Right kidney (tissue), 1 donor: ENCODE results near the gene URAD.
A peak's percentile ranks its signal among the peaks of the same experiment; 100 is the strongest.

ENCODE experiments used
- DNase-seq: peaks from one replicate; pipeline ENCODE4 v3.0.0-alpha.2; 2016

Gene URAD

DNA sequence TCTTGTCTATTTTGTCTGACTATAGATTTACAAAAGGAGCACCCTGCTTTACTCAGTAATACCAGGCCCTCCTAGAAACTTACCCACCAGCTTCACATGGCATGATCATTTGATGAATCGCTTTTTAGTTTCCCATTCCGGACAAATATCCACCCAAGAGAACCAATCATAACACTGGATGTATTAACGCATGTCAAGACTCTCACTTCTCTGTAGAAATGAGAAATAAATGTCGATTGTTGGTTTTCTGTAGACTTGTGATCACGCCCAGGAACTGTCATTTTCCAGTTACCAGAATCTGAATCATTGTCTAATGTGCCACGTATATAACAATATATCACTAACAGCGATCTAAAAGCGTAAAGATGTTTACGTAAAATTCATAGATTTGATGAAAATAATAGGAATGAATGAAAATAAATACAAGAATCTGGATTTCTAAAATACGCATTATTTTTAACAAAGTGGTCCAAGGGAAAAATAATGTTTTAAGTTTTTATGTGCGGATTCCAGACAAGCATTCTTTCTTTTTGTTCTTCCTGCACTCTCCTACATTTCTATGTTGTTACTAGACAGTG, 33.4 kb downstream of the URAD start:
- DNase-seq = no peak

DNA sequence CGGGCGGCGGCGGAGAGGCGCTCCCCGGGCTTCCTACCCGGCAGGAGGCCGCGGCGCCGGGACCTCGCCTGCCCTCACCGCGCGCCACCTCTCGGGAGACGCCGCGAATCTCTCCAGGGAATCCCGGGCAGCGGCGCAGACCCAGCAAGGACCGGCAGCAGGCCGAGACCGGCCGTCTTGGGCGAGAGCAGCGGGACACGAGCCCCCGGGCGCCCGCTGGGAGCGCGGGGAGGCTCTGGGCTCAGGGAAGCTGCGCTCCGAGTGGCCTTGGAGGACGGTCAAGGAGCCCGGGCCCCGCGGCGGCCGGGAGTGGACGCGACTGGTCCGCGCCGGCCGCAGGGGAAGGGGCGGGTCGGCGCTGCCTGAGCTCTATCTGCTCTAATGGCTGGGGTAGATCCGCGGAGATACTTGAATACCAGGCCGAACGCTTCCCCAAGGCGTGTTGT, 34.1 kb downstream of the URAD start:
- DNase-seq = no peak

DNA sequence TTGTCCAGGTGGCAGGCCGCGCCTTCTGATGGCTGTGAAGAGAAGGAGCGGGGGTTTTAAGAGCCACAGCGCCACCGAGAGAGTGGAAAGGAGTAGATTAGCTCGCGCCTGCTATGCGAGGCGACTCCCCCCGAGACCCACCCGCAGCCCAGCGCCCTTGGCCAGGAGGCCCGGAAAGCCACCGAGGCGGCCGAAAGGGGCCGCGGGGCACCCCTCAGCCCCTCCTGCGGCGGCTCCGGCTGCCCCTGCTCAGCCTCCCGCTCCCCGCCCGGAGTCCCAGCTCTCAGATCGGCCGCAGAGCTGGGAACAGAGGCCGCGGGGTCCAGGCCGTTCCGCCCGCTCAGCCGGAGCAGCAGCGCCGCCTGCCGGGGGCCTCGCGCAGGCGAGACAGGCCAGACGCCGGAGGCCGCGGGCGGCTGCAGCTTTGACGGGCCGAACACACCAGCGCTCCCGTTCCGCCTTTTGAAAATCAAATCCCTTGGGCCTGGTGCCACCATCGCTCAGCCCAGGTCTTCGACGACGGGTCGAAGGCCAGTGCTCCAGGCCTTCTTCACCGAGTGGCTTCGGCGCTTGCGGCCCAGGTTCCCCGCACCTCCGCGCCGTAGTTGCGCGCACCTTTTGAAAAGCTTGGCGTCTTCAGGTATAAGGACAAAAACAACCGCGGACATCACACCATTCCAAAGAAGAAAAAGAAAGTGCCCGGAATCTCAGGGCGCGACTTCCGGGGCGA, 34.7 kb downstream of the URAD start:
- peak; percentile 91 for DNase-seq

DNA sequence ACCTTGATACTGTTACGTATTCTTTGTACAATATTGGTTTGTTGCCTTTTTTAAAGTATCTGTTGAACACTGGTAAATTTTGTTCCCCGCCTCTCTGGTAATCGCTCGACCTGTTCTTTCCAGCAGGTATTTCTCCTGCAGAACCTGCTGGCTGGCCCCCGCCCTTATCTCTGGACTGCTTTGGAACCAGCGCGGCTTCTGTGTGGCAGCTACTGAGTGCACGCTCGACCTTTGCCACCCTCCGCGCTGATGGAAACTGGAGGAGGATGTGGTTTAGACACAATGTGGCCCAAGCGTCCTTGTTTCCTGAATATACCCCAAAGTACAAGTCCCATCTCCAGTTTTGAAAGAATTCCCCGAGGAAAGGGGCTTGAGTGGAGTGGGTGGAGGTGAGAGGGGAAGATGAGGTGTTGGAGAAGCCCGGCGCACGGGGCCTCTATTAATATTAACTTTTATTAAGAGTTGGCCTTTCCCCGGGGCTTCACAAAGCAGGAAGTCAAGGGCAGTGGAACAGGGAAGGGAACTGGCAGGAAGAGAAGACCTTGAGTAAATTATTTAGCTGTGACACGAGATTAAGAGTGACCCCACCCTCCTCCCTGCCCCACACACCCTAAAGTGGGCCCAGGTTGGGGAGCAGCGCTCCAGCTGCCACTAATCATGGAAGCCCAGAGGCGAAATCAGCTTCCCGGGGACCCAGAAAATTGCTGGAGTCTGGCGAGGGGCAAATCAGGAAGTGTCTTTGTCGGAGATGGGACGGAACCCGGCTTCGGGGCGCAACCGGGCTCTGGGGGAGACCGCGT, 35.4 kb downstream of the URAD start:
- peak; percentile 39 for DNase-seq

DNA sequence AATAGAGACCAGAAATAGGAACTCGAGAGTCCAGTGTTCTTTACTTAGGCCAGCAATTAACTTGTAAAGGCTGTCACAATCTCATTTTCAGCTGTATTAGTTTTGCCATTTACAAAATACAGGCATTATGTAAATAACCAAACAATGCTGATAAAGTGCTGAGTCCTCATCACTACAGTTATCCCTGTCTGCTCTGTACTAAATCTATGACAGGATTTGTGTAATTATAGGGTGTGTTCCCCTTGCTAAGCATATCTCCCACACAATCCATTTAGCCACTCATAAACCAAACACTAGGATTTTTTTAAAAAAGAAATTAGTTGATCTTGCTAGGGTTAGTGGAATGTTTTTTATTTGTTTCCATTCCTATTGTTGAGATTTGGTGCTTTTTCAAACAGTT, 45.5 kb downstream of the URAD start:
- DNase-seq = no peak

DNA sequence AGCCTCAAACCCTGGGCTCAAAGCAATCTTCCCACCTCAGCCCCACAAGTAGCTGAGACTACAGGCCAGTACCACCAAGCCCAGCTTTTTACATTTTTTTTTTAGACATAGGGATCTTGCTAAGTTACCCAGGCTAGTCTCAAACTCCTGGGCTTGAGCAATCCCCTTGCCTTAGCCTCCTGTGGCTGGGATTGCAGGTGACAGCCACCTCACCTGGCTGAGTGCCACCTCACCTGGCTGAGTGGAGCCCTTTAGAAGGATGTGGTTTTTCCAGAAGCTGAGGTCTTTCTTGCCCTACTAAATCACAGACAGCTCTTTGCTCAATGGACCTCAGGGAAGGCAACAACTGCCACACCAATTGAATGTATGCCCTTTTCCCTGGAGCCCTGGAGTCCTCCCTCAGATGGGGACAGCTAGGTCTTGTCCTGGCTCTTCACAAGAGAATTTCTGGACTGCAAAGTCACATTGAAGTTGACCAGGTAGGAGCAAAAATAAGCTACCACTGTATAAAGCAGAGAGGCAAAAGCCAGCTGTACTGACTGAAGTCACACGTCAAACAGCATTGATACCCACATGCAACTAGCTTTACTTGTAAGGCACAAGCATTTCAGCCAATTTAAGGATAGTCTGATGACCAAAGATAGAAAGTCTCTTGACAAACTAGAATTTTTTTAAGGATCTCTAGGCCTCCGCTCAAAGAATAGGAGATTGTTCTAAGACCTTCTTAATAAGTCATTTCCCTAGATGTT, 54.7 kb downstream of the URAD start:
- DNase-seq = no peak

DNA sequence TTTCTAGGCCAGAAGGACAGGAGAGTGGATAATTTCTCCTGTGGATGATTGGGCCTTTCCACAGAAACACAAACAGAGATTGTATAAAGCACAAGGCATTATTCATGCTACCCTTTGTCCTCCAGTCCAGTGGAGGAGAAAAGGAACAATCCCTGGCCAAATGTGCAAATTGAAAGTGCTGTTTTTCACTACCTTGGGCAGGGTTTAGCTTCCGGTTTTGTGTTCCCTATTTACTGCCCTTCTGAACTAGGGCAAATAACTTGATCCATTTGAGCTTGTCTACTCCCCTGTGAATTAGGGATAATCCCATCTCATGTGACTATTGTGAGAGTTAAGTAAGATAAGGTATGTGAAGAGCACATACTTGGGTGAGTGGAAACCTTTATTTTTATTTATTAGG, 55.4 kb downstream of the URAD start:
- no peak for DNase-seq

DNA sequence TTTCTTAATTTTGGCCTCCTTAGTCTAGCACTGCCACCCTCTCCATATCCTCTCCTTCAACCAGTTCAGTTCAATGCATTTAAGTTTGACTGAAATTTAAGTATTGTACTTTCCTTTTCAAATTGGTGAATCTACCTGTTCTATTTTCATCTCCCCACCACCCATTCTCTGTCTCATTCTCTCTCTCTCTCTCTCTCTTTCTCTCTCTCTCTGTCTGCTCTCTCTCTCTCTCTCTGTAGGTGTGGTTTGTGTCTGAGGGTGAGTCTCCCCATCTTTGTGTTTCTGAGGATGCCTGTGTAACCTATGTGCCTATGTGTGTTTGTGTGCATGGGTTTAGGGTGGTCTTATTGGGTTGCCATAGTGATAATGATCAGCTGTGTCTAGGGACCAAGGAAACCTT, 58.6 kb downstream of the URAD start:
- DNase-seq = no peak

DNA sequence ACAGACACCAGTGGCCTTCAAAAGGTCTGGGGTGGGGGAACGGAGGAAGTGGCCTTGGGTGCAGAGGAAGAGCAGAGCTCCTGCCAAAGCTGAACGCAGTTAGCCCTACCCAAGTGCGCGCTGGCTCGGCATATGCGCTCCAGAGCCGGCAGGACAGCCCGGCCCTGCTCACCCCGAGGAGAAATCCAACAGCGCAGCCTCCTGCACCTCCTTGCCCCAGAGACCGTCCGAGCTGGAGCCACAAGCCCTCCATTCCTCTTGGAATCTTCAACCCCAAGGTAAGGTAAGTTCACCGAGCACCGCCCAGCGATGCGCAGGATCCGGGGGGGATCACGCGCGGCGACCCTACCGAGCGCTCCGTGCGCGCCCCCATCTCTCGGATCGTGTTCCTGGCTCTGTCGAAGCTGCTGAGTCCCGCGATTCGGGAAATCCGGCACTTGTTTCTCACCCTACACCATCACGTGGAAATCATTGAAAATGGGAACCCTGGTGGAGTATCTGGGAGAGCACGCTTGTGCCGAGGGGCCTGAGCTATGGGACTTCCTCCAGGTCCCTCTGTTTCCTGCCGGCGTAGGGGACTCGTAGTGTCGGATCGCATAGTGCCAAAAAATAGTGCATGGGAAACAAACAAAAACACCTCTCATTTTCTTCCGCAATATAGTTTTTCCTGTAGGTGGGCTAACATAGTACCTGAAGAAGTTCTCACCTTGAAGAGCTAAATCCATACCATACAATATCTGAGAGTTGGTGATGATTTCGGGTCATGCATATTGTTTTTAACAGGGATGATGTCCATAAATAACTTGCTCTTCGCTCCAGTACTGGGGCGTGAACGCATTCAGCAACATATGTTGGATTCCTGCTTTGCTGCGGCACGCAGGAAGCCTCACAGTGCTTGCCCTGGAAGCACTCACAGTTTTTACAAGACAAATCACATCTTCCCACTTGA, 59.4 kb downstream of the URAD start:
- no peak for DNase-seq

DNA sequence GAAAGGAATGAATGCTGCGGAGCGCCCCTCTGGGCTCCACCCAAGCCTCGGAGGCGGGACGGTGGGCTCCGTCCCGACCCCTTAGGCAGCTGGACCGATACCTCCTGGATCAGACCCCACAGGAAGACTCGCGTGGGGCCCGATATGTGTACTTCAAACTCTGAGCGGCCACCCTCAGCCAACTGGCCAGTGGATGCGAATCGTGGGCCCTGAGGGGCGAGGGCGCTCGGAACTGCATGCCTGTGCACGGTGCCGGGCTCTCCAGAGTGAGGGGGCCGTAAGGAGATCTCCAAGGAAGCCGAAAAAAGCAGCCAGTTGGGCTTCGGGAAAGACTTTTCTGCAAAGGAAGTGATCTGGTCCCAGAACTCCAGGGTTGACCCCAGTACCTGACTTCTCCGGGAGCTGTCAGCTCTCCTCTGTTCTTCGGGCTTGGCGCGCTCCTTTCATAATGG, 60.1 kb downstream of the URAD start:
- no peak for DNase-seq
